Fibroblast of the conjunctiva (primary cell): Measurements from ENCODE around the gene RGS17.
"Not testable (repeated sequence)": the region's sequence is repeated elsewhere in the genome, so short reads cannot be mapped to it uniquely, and the experiment has no call there.

ENCODE experiments used
- DNase-seq: peaks from one replicate; pipeline ENCODE4 v3.0.0-alpha.2; 2010; ENCODE audit warnings: low read depth

The RGS17 gene

GRCh38 chr6:153131037-153131981 lies at the start of gene RGS17:
TSS of gene RGS17 (minus strand) at chr6:153131282. CDS start at chr6:153044018, 87,264 bp downstream.
- DNase-seq = peak; percentile 61

- no peak for DNase-seq
Measured at GRCh38 chr6:153172815-153173214, 41.7 kb upstream of the RGS17 start.

- peak; percentile 14 for DNase-seq
Measured at GRCh38 chr6:153170511-153170910, 39.4 kb upstream of the RGS17 start.

GRCh38 chr6:153167907-153168306 lies 36.8 kb upstream of the RGS17 start:
- DNase-seq = peak; percentile 17

- peak; percentile 75 for DNase-seq
Measured at GRCh38 chr6:153167061-153167891, 36.2 kb upstream of the RGS17 start.

- no peak for DNase-seq
Measured at GRCh38 chr6:153162646-153163045, 31.6 kb upstream of the RGS17 start.

DNA sequence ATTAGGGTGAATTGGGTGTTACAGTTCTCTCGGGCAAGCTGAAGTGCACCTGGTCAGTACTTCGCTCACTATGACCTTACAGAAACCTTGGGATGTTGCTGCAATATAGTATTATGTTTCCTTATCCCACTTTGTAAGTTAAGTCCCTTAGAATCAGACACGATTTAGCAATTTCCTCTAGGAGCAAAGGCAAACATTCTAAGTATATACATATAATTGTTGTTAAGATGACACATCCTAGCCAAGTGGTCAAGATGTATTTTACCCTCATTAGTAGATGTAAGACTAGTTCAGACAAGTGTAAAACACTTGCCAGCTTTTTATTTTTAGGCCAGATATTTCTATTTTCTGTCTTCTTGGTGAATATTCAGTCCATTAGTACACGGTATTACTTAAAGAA lies 31.1 kb upstream of the RGS17 start:
- no peak for DNase-seq

DNA sequence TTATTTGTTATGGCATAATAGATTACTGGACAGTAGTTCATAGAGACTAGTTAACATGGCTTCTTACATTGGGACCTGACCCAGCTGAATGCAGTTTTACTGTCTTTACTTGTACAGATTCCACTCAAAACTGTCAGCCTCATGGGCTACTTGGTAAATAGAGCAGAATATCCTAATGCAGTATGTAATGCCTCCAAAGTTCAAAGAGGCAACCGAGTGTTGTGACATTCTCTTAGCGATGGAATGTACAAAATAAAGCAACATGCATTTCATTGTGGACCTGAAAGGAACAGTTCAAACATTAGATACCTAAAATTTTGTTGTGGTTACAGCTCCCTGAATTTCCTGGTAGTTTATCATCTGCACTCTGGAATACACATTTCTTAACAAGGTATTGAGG lies 29.1 kb upstream of the RGS17 start:
- DNase-seq = no peak

DNA sequence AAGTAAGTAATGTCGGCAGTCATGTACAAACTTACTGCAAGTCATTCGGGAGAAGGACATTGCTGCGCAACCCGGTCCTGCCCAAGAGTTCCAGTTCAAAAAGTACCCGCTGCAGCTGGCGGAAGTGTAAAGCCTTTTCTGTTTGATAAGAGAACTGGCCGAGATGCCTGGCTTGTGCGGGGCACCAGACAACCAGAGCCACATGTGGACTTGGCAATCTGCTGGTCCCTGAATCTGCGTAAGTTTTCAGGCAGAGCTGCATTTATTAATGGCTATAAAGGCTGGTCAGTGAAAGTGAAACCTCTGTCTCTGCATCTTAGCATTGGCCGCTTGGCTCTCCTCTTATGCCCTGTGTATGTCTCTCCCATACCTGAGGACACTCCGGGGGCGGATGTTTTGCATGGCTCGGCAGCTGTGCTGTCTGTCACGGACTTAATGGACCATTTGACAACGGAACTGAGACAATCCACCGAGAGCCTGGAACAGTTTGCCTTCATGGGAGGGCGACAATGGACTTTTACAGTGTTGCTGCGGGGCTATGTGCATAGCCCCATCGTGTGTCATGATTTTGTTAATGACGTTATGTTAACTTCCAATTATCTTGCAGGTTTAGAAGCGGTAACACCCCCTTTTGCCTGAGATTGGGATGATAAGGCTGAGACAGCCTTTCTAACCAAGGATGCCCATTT lies 19.8 kb upstream of the RGS17 start:
- no peak for DNase-seq

GRCh38 chr6:153150371-153150751 lies 19.3 kb upstream of the RGS17 start:
- no peak for DNase-seq

DNA sequence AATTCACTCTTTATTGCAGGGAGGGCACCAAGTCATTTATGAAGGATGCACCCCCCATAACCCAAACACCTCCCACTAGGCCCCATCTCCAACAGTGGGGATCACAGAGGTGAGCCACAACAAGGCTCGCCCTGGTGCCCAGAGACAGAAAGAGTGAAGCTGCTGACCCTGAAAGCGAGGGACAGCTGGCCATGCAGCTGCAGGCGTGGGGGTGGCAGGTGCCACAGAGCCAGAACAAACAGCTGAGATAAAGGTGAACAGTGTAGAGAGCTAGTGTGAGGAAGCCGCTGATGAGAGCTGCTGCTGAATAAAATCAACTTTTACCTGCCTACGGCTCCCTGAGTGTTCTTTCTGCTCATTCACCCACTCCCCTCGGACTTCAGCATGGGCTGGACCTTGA lies 18.8 kb upstream of the RGS17 start:
- DNase-seq = no peak

DNA sequence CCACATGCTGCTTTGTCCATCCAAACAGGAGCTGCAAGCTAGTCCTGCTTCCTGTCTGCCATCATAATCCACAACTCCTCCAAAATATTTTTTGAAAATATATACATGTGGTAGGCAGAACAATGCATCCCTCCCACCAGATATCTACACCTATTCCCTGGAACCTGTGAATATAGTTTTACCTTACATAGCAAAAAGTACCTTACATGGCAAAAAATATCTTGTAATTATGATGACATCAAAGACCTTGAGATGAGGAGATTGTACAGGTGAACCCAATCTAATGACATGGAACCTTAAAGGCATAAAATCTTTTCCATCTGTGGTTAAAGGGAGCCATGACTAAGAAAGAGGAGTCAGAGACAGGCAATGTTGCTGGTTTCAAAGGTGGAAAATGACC lies 15.3 kb upstream of the RGS17 start:
- DNase-seq = no peak

- DNase-seq = no peak
Measured at GRCh38 chr6:153145591-153145990, 14.5 kb upstream of the RGS17 start.

DNA sequence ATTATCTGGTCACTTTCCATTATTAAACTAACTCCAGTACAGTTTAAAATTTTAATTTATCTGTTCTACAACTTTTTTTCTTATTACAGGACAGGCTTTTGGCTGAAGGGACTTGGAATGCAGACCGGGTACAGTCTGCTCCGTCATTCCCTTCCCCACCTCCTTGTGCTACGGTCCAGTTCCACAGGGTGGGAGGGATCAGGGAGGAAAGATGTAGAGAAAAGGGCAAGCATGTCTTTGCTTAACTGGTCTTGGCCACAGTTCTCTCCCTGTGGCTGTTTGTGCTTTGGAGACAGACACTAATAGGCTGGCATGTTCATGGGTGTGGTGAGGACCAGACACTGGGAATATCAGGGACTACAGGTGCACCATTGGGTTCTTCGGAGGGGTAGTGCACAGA lies 12.1 kb upstream of the RGS17 start:
- no peak for DNase-seq

DNA sequence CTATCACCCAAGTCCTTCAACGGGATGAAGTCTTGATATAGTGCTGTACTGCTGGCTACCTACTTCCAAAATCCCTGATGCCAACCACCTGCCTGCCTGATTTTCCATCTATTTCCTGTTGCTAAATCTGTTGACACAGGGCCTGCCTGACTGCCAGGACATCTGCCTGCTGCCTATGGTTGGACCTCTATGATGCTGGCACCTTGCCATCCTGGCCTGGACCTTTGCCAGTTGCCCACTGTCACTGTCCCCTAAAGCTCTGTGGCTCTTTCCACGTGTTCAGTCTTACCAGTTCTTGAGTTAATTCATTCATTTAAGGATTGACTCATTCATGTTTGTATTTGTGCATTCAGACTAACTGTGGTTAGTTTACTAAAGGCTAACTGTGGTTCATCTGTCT lies 9.2 kb upstream of the RGS17 start:
- no peak for DNase-seq

DNA sequence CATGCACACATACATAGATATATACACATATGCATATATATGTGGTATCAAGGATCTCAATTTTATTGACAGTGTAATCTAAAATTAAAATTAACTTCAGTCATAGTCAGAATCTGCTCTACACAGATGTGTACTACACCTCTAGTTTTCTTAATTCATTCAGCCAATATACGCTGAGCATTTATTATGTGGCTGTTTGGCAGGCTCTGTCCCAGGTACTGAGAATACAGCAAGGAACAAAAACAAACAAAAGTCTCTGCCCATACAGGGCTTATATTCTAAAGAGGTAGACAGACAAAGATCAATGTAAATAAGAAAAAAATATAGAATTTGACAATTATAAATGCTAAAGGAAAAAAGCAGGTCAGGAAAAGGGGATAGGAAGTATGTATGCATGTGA lies 7.8 kb upstream of the RGS17 start:
- DNase-seq = no peak

DNA sequence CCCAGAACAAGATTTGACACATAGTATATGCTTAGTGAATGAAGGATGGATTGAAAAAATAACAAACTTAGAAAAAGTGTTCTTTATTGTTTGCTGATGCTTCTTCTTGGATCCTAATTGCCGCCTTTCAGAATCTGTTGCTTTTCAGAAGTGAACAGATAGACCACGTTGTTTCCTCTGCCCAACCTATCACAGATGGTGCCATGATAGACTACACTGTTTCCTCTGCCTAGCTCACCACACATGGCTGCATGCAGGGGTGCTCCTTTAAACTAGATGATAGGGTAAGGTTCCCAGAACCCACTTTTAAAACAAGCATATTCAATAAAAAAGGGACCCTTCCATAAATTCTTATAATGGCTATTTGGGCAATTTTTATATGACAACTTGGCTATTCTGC lies 4.6 kb upstream of the RGS17 start:
- DNase-seq = no peak

GRCh38 chr6:153133667-153134066 lies 2.6 kb upstream of the RGS17 start:
- not testable (repeated sequence) for DNase-seq

DNA sequence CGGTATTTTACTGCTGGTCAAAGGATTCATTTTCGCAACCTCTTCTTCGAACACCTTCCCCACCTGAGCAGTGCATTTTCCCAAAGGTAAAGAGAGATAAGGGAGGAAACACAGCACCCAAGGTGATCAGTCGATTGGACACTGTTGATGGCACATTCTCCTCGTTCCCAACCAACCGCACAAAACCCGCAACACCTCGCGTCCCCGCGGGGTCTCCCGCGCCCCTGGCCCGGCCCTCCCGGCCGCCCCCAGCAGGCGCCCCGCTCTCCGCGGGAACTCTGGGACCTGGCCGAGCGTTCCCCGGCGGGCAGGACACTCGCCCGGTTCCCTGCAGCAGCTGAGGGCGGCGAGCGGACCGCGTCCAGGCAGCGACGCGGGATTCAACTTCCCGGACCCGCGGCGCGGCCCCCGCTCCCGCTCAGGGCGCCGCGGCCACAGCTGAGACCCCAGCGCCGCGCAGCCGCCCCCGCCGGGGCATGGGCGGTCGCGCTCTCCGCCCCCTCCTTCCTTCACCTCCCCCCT lies 506 bp downstream of the RGS17 start:
- no peak for DNase-seq

GRCh38 chr6:153129873-153130514 lies 1.1 kb downstream of the RGS17 start:
- no peak for DNase-seq

DNA sequence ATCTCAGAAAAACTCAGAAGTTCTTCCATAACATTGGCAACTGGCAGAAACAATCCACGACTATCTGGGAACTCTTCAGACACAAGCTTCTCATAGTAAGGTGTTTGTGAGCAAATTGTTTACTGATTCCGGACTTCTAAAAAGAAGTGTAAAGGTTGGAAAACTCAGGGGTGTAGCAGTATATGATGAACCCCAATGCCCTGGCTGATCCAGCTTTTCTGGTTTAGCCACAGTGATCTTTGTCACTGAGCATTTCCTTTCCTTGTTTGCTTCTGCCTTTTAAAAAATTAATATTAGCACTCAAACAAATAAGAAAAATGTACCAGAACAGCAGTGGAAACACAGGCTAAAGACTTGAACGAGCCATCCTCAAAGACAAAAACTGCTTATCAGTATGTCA lies 4.9 kb downstream of the RGS17 start:
- no peak for DNase-seq

- no peak for DNase-seq
Measured at GRCh38 chr6:153125032-153125431, 6.0 kb downstream of the RGS17 start.
